AG04449 (cell line): ENCODE measurements around the gene RPUSD2.
"Not testable (repeated sequence)": the region's sequence is repeated elsewhere in the genome, so short reads cannot be mapped to it uniquely, and the experiment has no call there.

Source experiments
- CTCF ChIA-PET: fragments of 350-600 bp; formaldehyde crosslinking; extraction: SDS; loops from one replicate; lab custom pipeline; 2021; ENCODE audit warnings: antibody characterized with exemption; lab: Yijun Ruan, JAX
- POLR2A ChIA-PET: fragments of 400-600, 350-600 bp; formaldehyde crosslinking; extraction: SDS; loops from one replicate; lab custom pipeline; 2020; ENCODE audit warnings: antibody characterized with exemption, inconsistent platforms; lab: Yijun Ruan, JAX
- DNase-seq: peaks from one replicate; pipeline ENCODE4 v3.0.0-alpha.2; 2010; ENCODE audit warnings: low read depth, low spot score
- H3K4me3 ChIP-seq: 2 replicates; pipeline ENCODE4 v1.5.1; 2011; ENCODE audit warnings: low read depth, mild to moderate bottlenecking, control low read depth, low read length
- CTCF ChIP-seq: IDR thresholded peaks from one replicate; pipeline ENCODE4 v1.5.1; 2011; ENCODE audit warnings: mild to moderate bottlenecking, moderate library complexity, low read length, control low read depth, inconsistent platforms; ENCODE audit not compliant: insufficient read depth; ENCODE audit errors: missing control alignments

The RPUSD2 gene

GRCh38 chr15:40578892-40579291, 9.8 kb downstream of the RPUSD2 start:
- no peak for DNase-seq
- POLR2A ChIA-PET, result no interaction called here
- TF ChIP-seq CTCF, result no peak
- no peak overlapping the region for H3K4me3 ChIP-seq
- CTCF ChIA-PET, result interaction anchor here (2.6 kb wide), 1 partner anchor 12 kb away, joined by 22 read pairs; no protein-coding TSS in a partner anchor

- DNase-seq, POLR2A ChIA-PET, H3K4me3 ChIP-seq: not testable (repeated sequence)
- CTCF ChIA-PET, result interaction anchor here (3.2 kb wide), 1 partner anchor 8 kb away, joined by 31 read pairs; no protein-coding TSS in a partner anchor
These were observed 12.7 kb downstream of the RPUSD2 start for GRCh38 chr15:40581796-40582195.

GRCh38 chr15:40582726-40583246, 13.7 kb downstream of the RPUSD2 start:
- no peak for DNase-seq
- ChIA-PET POLR2A (no interaction called here), CTCF (no interaction called here)
- TF ChIP-seq CTCF, result no peak
- H3K4me3 ChIP-seq, result no peak overlapping the region

- no peak overlapping the region for H3K4me3 ChIP-seq
- no peak for DNase-seq
- no peak for TF ChIP-seq CTCF
- ChIA-PET POLR2A (interaction anchor here (0.6 kb wide), 1 partner anchor 161 kb away, joined by 4 read pairs; no protein-coding TSS in a partner anchor), CTCF (interaction anchor here (1.0 to 2.1 kb wide), 3 partner anchors 9 to 308 kb away, joined by 3 to 5 read pairs (median 4); no protein-coding TSS in a partner anchor)
These were observed 15.1 kb downstream of the RPUSD2 start for GRCh38 chr15:40584191-40584590.

- no peak overlapping the region for H3K4me3 ChIP-seq
- ChIA-PET POLR2A (no interaction called here), CTCF (interaction anchor here (0.6 to 5.5 kb wide), 14 partner anchors 10 to 306 kb away, joined by 3 to 55 read pairs (median 6); partner anchors contain the start of genes RHOV, RPUSD2 and VPS18)
- DNase-seq, result no peak
- TF ChIP-seq CTCF, result no peak
These were observed 21.6 kb downstream of the RPUSD2 start for GRCh38 chr15:40590667-40591050.

- H3K4me3 ChIP-seq, result no peak overlapping the region
- ChIA-PET CTCF (interaction anchor here (0.9 to 5.5 kb wide), 10 partner anchors 9 to 303 kb away, joined by 3 to 55 read pairs (median 6); partner anchors contain the start of genes RHOV, RPUSD2 and VPS18), POLR2A (no interaction called here)
- DNase-seq, result no peak
- TF ChIP-seq CTCF, result no peak
These were observed 22.3 kb downstream of the RPUSD2 start for GRCh38 chr15:40591389-40591788.
